ENCODE data around the gene CHRDL2.

- TF ChIP-seq CTCF (IDR thresholded peaks at IDR 0.05) (no peak), POLR2A (IDR thresholded peaks at IDR 0.05) (no peak)
Observed at GRCh38 chr11:74647831-74648230, 83.4 kb downstream of the CHRDL2 start.
